Erythroblast (primary cell): ENCODE results near the gene TMPRSS2.

Experiments used
- GATA1 ChIP-seq: IDR thresholded peaks from 2 replicates; pipeline ENCODE4 v1.6.1; 2011; ENCODE audit warnings: low read depth, mild to moderate bottlenecking, control low read depth, low read length, moderate library complexity
- POLR2A ChIP-seq: IDR thresholded peaks from 2 replicates; pipeline ENCODE4 v1.6.1; 2011; ENCODE audit warnings: mild to moderate bottlenecking, low read length

- TF ChIP-seq POLR2A (no peak), GATA1 (no peak)
Observed at GRCh38 chr21:41547111-41547510, 39.2 kb upstream of the TMPRSS2 start.
